HepG2 (cell line): ENCODE measurements around the gene DGKD. TPM values are rescaled to one million over a fixed set of nuclear protein-coding genes. Genes with fewer than 3 reads are reported as not detected.

ENCODE experiments used
- ATAC-seq: fragments of 200-7000 bp; cut with Tn5 transposase; 3 replicates; pipeline ENCODE4 v1.9.1; 2020; ENCODE audit warnings: mild to moderate bottlenecking, moderate library complexity
- BruUV-seq: library from RNA; stranded (reverse); fragments of 400-500 nt; replicated peaks from 2 replicates; lab custom pipeline; 2021; lab: Mats Ljungman, UMichigan
- CTCF ChIA-PET: fragments of 300-600 bp; formaldehyde crosslinking; extraction: SDS; loops from one replicate; lab custom pipeline; 2021; ENCODE audit warnings: low total read pairs, inconsistent platforms, low intra/inter-chr PET ratio; lab: Yijun Ruan, JAX
- POLR2A ChIA-PET: fragments of 350-600 bp; sonication (Branson Sonifier 250); formaldehyde crosslinking; loops from one replicate; lab custom pipeline; 2020; ENCODE audit warnings: antibody characterized with exemption, inconsistent platforms; lab: Yijun Ruan, JAX
- DNase-seq: peaks from one replicate; pipeline ENCODE4 v3.0.0-alpha.2; 2015; ENCODE audit warnings: low spot score
- FAIRE-seq: peaks from 3 replicates; lab custom pipeline; 2011; peaks lifted over from hg19 to GRCh38; lab: Jason Lieb, UNC
- H2AFZ ChIP-seq: one replicate; pipeline ENCODE4 v1.6.1; 2011; ENCODE audit warnings: low read length, inconsistent platforms
- H3K27ac ChIP-seq: fragments of 300-600 bp; 3 replicates; pipeline ENCODE4 v1.8.0; 2011; ENCODE audit warnings: mixed run types, mild to moderate bottlenecking, mixed read lengths, low read length, inconsistent platforms; ENCODE audit not compliant: insufficient read depth; ENCODE audit errors: extremely low read length
- H3K27me3 ChIP-seq, 2 experiments: fragments of 200-600 bp in 1 of 2; 2 replicates in 1 of 2; 3 replicates in 1 of 2; pipeline versions ENCODE4 v1.6.0 to v1.8.0; 2011; ENCODE audit warnings: low read length in 2 of 2, mild to moderate bottlenecking in 2 of 2, moderate library complexity in 2 of 2, inconsistent platforms in 1 of 2; ENCODE audit not compliant: insufficient read depth in 2 of 2, control insufficient read depth in 1 of 2
- H3K36me3 ChIP-seq, 2 experiments: fragments of 200-600 bp in 1 of 2; replicated peaks in 1 of 2; 2 replicates in 1 of 2; 3 replicates in 1 of 2; pipeline versions ENCODE4 v1.5.1 to v1.8.0; 2011; ENCODE audit warnings: low read length in 2 of 2, inconsistent platforms in 1 of 2; ENCODE audit not compliant: insufficient read depth in 2 of 2, control insufficient read depth in 1 of 2
- H3K4me1 ChIP-seq: 2 replicates; pipeline ENCODE4 v1.5.1; 2012; ENCODE audit warnings: low read length, inconsistent platforms; ENCODE audit not compliant: insufficient read depth
- H3K4me2 ChIP-seq: 2 replicates; pipeline ENCODE4 v1.6.0; 2011; ENCODE audit warnings: low read depth, low read length, inconsistent platforms
- H3K4me3 ChIP-seq, 3 experiments: fragments of 200-600 bp in 1 of 3; sonication (generic), shearing (Covaris generic) in 1 of 3; replicated peaks in 1 of 3; 2 replicates each; pipeline ENCODE4 v1.5.1; 2011 to 2016; ENCODE audit warnings: low read length in 3 of 3, inconsistent platforms in 2 of 3, low read depth in 2 of 3, mild to moderate bottlenecking in 2 of 3, control low read depth in 1 of 3, mixed read lengths in 1 of 3; ENCODE audit not compliant: insufficient read depth in 1 of 3
- H3K79me2 ChIP-seq: one replicate; pipeline ENCODE4 v1.6.1; 2011; ENCODE audit warnings: low read length, inconsistent platforms; ENCODE audit not compliant: insufficient read depth
- H3K9ac ChIP-seq: 2 replicates; pipeline ENCODE4 v1.6.0; 2011; ENCODE audit warnings: mild to moderate bottlenecking, low read depth, low read length, inconsistent platforms; ENCODE audit not compliant: insufficient read depth
- H3K9me3 ChIP-seq: 2 replicates; pipeline ENCODE4 v1.5.1; 2012; ENCODE audit warnings: mild to moderate bottlenecking, low read length
- H4K20me1 ChIP-seq: 2 replicates; pipeline ENCODE4 v1.6.0; 2011; ENCODE audit warnings: inconsistent platforms, mild to moderate bottlenecking, low read length, moderate library complexity; ENCODE audit not compliant: insufficient read depth
- ERF ChIP-seq: IDR thresholded peaks from 2 replicates; pipeline ENCODE4 v1.6.1; 2018; ENCODE audit warnings: missing biosample characterization, missing genetic modification reagents
- NKX3-1 ChIP-seq: sonication (generic); formaldehyde crosslinking; IDR thresholded peaks from 2 replicates; pipeline ENCODE4 v1.5.0; 2020; ENCODE audit warnings: missing genetic modification reagents
- NPAS2 ChIP-seq: sonication (generic); formaldehyde crosslinking; IDR thresholded peaks from 2 replicates; pipeline ENCODE4 v1.8.0; 2022; ENCODE audit warnings: mild to moderate bottlenecking, missing genetic modification reagents, borderline replicate concordance
- PRMT3 ChIP-seq: sonication (generic); formaldehyde crosslinking; IDR thresholded peaks from 2 replicates; pipeline ENCODE4 v1.8.1; 2022; ENCODE audit warnings: low read depth, mild to moderate bottlenecking, moderate library complexity, missing genetic modification reagents, borderline replicate concordance
- REXO4 ChIP-seq: sonication (generic); formaldehyde crosslinking; IDR thresholded peaks from 2 replicates; pipeline ENCODE4 v1.8.0; 2022; ENCODE audit warnings: missing genetic modification reagents, mild to moderate bottlenecking, borderline replicate concordance
- SUZ12 ChIP-seq: fragments of 150-350 bp; IDR thresholded peaks from 2 replicates; pipeline ENCODE4 v1.6.1; 2014; ENCODE audit warnings: low read depth, low read length
- TGIF2 ChIP-seq: IDR thresholded peaks from 2 replicates; pipeline ENCODE4 v1.6.1; 2016; ENCODE audit warnings: control low read depth, missing compliant biosample characterization
- ZNF121 ChIP-seq: sonication (generic); formaldehyde crosslinking; IDR thresholded peaks from 2 replicates; pipeline ENCODE4 v1.5.0; 2020; ENCODE audit warnings: mild to moderate bottlenecking, missing genetic modification reagents
- ZNF768 ChIP-seq: sonication (generic); formaldehyde crosslinking; IDR thresholded peaks from 2 replicates; pipeline ENCODE4 v1.4.0; 2020; ENCODE audit warnings: missing genetic modification reagents
- WGBS: methylation state at CpG from one replicate; pipeline ENCODE4 v1.1.6; 2017; ENCODE audit warnings: low lambda C conversion rate; 5-methylcytosine and 5-hydroxymethylcytosine counted together
- in situ Hi-C: cut with HindIII; loops from 2 replicates; pipeline ENCODE4 v1.10.0; 2017; ENCODE audit warnings: low pct_unique_long_range_greater_than_20kb; ENCODE audit not compliant: extremely low pct_ligation_motif_present
- intact Hi-C: fragments of 100-400 bp; cut with micrococcal nuclease; formaldehyde crosslinking; loops from one replicate; pipeline ENCODE4 v1.10.0; 2022; ENCODE audit not compliant: unreplicated experiment
- polyA plus RNA-seq, 8 experiments: library from polyadenylated mRNA; depleted of rRNA in 3 of 8; stranded (reverse) in 7 of 8; unstranded in 1 of 8; fragments of >200 nt; fragmentation: Illumina TruSeq in 4 of 8; extraction: Trizol in 4 of 8; gene quantifications; 2 replicates each; pipeline versions ENCODE4 v1.2.1 to v1.2.3, GENCODE V29; 2011 to 2016; ENCODE audit warnings: low read depth in 4 of 8, missing spikeins in 1 of 8, mixed read lengths in 1 of 8; ENCODE audit not compliant: insufficient read depth in 1 of 8
- total RNA-seq, 5 experiments: library from RNA; depleted of rRNA; stranded (reverse); fragments of >200 nt; fragmentation: Illumina TruSeq; extraction: Trizol; gene quantifications; 2 replicates each; pipeline ENCODE4 v1.2.3, GENCODE V29; 2016; ENCODE audit warnings: low read depth in 1 of 5
- TF ChIP-seq, protein P1 (sequence below): IDR thresholded peaks from 2 replicates; pipeline ENCODE4 v1.6.1; 2016; ENCODE audit warnings: missing genetic modification reagents, missing compliant biosample characterization
- TF ChIP-seq, protein P2 (sequence below), 2 experiments: IDR thresholded peaks; 2 replicates each; pipeline ENCODE4 v1.6.1; 2011 to 2012; ENCODE audit warnings: low read length in 2 of 2, borderline replicate concordance in 1 of 2, low read depth in 1 of 2, mild to moderate bottlenecking in 1 of 2, moderate library complexity in 1 of 2

DGKD gene
- total and polyA plus RNA-seq, 2 of the 13 experiments (the other 11 are each of a cell fraction or from before 2014, with no cell fraction given) = 24.5 to 33.2 TPM

DNA sequence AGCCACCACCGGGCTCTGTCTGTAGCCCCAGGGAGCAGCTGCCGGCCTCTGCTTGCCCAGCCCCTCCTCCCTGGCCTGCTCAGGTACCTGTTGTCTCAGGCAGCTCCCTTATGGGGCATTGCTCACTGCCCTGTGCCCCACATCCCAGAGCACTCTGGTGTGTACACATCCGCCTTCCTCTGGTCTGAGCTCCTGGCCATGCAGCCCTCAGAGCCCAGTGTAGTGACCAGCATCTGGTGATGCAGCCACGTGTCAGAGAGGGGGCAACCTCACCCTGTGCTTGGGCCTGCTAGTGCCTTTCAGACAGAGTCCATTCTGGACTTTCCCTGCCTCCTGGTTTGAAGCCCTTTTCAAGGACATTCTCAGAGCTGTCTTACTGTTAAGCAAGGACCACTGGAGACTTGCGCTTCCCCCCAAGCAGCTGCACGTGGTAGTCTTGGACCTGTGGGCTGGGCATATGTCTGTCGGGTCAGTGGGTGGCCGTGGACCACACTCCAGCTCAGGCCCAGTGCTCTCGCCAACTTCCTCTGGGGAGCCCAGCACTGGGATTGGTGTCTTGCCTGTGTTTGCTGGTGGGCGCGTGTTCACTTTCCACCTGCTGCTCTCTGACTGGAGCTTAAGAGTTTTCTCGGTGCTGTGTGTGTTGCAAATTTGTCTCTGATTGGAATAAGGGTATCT lies 30.7 kb downstream of the DGKD start (continued):
- TF ChIP-seq, protein P1, sequence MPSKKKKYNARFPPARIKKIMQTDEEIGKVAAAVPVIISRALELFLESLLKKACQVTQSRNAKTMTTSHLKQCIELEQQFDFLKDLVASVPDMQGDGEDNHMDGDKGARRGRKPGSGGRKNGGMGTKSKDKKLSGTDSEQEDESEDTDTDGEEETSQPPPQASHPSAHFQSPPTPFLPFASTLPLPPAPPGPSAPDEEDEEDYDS (CRISPR knock-in tag) = no peak

DNA sequence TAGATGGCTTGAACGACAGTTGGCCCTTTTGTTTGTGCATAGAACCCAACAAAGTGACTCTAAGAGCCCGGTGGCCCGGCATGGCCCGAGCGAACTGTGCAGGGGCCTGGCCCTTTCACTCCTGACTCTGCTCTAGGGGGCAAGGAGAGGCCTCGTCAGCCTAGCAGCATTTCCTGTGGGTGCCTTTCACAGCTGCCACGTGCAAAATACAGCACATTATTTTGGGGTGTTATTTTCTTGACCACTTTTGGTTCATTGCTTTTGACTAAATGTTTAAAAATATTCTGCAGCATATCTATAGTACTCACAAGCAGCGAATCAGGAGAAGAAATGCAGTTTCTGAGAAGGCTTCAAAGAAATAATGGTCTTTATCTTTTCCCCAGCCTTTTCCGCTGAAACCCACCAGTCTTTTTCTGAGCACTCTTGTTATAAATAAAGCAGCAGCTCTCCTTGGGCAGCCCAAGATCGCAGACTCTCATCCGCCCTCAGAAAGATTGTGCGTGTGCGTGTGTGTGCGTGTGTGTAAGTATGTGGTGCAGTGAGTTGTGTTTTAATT lies 31.3 kb downstream of the DGKD start:
- H3K9me3 ChIP-seq = no peaks in the 10 kb centered on the region
- ChIA-PET CTCF (no interaction called here), POLR2A (no interaction called here)
- BruUV-seq = no TSS peak
- in situ Hi-C loops = no loop called here
- H3K9ac ChIP-seq = no peak overlapping the region
- intact Hi-C loops = no loop called here
- TF ChIP-seq ZNF768 (CRISPR knock-in tag) (peak; percentile 6; the same call in 1 of the 2 replicates), REXO4 (CRISPR knock-in tag) (no peak)
- no peak overlapping the region for H3K4me2 ChIP-seq
- 94% methylated on average over 13 of the region's 14 CpGs for WGBS
- H3K27me3 ChIP-seq = no peaks in the 10 kb centered on the region
- no peak for ATAC-seq
- H3K79me2 ChIP-seq = peaks cover 49% of the 10 kb centered on the region
- peaks cover 80% of the 10 kb centered on the region for H3K4me1 ChIP-seq
- no peak for FAIRE-seq
- no peaks in the 10 kb centered on the region for H4K20me1 ChIP-seq
- peaks cover 3 to 11% of the 10 kb centered on the region in 2 experiments; a peak in 3 of 5 replicates for H3K36me3 ChIP-seq
- no peak for DNase-seq
- peak overlapping the region; percentile 0 for H3K27ac ChIP-seq
- H3K4me3 ChIP-seq = no peak overlapping the region
- H2AFZ ChIP-seq = no peak overlapping the region

DNA sequence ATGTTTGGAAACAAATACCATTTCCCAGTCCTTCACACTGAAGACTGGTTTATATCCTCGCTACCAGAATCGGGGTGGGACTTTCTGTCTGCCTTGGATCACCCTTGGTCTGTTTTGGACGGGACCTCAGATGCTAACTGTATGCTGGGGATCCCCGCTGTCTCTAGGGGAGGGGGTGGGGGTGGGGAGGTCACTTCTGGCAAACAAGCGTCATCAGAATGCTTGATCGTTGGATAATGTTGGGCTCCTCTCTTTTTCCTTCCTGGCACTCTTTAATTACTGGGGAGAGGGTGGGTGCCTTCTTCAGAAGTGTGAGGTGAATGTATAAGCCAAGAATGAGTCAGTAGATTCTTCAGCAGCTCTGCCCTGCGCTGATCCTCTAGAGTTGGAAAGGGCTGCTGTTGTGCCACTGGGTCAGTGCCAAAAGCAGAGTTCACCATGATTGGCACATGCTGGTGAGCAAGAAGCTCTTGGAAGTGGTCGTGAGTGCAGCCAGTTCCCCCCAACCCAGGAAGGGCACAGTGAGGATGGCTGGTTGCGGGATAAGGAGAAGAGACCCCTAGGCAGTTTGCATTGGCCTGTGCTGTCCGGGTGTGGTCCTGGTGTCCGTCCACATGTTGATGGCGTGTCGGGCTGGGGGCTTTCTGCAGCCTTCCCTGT lies 32.2 kb downstream of the DGKD start:
- POLR2A ChIA-PET = no interaction called here
- BruUV-seq = no TSS peak
- peaks cover 3 to 12% of the 10 kb centered on the region in 2 experiments; a peak in 3 of 5 replicates for H3K36me3 ChIP-seq
- H3K4me3 ChIP-seq = no peak overlapping the region
- no peak overlapping the region for H3K4me2 ChIP-seq
- no peak overlapping the region for H3K27ac ChIP-seq
- in situ Hi-C loops (no loop called here), intact Hi-C loops (loop anchor here (1.0 kb wide), 1 partner anchor 57 kb away; no protein-coding TSS in a partner anchor)
- H4K20me1 ChIP-seq = no peaks in the 10 kb centered on the region
- H2AFZ ChIP-seq = no peak overlapping the region
- DNase-seq (no peak), FAIRE-seq (no peak), ATAC-seq (no peak)
- H3K4me1 ChIP-seq = peaks cover 70% of the 10 kb centered on the region
- no peaks in the 10 kb centered on the region for H3K9me3 ChIP-seq
- WGBS = 92% methylated on average over 13 of the region's 13 CpGs
- H3K79me2 ChIP-seq = peaks cover 40% of the 10 kb centered on the region
- CTCF ChIA-PET = no interaction called here
- H3K27me3 ChIP-seq = no peaks in the 10 kb centered on the region
- H3K9ac ChIP-seq = no peak overlapping the region
- no peak for TF ChIP-seq TGIF2 (CRISPR knock-in tag)
- no peak for TF ChIP-seq ERF
- TF ChIP-seq, protein P2, sequence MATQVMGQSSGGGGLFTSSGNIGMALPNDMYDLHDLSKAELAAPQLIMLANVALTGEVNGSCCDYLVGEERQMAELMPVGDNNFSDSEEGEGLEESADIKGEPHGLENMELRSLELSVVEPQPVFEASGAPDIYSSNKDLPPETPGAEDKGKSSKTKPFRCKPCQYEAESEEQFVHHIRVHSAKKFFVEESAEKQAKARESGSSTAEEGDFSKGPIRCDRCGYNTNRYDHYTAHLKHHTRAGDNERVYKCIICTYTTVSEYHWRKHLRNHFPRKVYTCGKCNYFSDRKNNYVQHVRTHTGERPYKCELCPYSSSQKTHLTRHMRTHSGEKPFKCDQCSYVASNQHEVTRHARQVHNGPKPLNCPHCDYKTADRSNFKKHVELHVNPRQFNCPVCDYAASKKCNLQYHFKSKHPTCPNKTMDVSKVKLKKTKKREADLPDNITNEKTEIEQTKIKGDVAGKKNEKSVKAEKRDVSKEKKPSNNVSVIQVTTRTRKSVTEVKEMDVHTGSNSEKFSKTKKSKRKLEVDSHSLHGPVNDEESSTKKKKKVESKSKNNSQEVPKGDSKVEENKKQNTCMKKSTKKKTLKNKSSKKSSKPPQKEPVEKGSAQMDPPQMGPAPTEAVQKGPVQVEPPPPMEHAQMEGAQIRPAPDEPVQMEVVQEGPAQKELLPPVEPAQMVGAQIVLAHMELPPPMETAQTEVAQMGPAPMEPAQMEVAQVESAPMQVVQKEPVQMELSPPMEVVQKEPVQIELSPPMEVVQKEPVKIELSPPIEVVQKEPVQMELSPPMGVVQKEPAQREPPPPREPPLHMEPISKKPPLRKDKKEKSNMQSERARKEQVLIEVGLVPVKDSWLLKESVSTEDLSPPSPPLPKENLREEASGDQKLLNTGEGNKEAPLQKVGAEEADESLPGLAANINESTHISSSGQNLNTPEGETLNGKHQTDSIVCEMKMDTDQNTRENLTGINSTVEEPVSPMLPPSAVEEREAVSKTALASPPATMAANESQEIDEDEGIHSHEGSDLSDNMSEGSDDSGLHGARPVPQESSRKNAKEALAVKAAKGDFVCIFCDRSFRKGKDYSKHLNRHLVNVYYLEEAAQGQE (IDR thresholded peaks at IDR 0.05; ENCODE audit: borderline replicate concordance in 1 of 2, low read depth in 1 of 2, low read length in 2 of 2) = no peak
- TF ChIP-seq PRMT3 = no peak
- no peak for TF ChIP-seq NKX3-1 (CRISPR knock-in tag)
- no peak for TF ChIP-seq ZNF121
- no peak for TF ChIP-seq NPAS2
- no peak for TF ChIP-seq SUZ12
